HG03095 (cell line): Measurements from ENCODE around the gene LONRF2.
"Not testable (repeated sequence)": the region's sequence is repeated elsewhere in the genome, so short reads cannot be mapped to it uniquely, and the experiment has no call there.

Experiments
- ATAC-seq: cut with Tn5 transposase; IDR thresholded peaks from one replicate; pipeline ENCODE4 v1.9.1; 2021; ENCODE audit warnings: moderate library complexity; ENCODE audit not compliant: unreplicated experiment

Gene LONRF2

DNA sequence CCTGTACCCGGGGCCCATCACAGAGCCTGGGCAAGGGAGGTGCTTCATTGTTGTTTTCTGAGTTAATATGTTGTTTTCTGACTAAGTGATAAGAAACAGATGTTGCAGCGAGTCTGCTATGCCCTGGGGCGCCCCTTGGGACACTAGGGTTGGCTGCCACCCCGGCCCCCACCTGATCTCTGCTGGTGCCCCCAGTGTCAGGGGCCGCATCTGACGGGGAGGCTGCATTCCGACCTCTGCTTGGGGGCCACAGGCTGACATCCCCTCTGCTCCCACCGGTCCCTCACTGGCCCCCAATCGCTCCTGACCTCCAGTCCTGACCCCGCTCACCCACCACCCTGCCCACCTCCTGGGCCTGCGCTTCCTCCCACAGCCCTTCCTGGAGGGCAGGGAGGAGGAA lies 65.9 kb downstream of the LONRF2 start:
- ATAC-seq, result no peak

DNA sequence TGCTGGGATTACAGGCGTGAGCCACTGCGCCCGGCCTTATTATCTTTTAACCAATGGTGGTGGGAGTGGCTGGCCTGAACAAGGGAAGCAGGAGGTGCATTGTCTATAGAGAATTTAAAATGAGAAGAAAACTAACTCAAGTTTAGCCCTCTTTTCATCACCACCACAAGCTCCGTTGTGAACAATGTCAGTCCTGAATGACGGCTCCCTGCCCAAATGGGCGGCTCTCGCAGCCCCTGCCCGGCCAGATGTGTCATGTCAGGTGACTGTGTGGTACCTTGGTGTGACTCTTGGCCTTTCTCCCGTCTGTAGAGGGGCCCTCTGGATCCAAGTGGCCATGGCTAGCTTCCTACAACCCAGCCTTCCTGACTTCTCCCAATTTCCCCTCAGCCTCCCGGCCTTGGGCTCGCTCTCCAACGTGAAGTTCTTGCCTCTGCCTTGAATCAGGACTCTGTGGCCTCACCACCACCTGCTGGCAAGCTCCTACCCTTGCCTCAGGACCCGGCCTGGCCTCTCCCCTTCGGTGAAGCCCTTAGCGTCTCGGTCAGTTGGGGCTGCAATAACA lies 67.6 kb downstream of the LONRF2 start:
- ATAC-seq, result no peak

DNA sequence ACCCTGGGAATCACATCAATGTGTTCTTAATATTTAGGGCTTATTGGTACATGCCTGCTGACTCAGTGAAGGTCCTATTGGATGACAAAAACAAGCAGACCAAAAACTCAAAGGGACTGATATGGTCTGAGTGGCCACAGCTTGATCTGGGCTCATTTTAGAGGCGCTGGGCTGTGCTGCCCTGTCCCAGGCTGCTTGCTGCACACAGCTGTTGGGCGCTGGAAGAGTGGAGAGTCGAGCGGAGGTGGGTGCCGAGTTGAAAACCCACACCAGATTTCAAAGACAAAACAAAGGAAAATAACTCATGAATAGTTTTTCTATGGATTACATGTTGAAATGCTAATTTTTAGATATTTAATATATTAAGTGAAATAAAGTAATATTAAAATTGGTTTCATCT lies 68.5 kb downstream of the LONRF2 start:
- no peak for ATAC-seq

DNA sequence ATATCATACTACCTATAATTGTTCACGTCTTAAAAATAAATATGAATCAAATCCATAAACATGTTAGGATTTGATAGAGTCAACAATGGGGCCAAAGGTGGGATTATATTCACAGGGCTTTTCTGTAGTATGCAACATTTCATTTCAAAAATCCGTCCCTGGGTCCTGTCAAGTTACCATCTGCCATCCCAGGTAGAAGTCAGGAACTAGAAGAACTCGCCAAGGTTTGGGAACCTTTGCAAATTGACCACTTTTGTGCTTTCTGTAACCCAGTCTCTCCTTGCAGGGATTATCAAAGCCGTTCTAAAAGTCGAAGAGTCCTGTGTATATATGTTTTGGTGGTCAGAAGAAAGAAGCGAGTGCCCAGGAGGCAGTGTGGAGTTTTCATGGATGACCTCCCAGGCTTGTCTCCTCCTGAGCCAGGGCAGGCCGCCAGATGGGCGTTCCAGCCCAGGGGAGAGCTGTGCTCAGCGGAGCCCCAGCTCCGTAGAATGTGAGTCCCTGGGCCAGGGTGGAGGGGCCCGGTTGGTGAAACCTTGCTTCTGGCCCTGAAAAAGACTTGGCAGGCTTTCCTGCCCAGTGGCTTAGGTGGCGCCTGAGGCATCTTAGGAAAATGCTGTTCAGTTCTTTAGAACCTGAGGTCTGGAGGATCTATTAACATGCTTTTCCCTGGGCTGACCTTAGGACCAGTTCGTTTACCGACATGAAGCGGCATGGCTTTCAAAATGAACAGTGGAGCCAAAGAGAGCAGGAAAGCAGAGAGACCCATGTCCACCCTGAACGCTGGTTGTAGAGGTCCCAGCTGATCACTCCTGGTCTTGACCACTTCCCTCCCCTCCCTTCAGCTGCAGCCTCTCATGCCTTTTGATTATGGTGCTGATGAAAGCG lies 69.2 kb downstream of the LONRF2 start:
- ATAC-seq, result no peak

DNA sequence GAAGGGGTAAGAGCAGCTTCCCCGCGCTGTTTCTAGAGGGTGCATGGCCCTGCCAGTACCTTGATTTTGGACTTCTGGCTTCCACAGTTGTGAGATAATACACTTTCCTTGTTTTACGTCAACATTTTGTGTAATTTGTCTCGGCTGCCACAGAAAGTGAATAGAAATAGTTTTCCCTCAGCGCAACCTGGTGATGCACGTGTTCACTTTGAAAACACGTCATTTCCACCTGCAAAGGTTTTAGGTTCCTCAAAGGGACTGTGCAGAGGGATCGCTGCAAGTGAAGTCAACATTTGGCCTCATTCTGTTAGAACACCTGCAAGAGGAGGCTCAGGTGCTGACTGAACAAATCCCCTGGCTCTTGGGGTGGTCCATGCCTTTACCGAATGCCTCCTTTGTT lies 71.7 kb downstream of the LONRF2 start:
- no peak for ATAC-seq

DNA sequence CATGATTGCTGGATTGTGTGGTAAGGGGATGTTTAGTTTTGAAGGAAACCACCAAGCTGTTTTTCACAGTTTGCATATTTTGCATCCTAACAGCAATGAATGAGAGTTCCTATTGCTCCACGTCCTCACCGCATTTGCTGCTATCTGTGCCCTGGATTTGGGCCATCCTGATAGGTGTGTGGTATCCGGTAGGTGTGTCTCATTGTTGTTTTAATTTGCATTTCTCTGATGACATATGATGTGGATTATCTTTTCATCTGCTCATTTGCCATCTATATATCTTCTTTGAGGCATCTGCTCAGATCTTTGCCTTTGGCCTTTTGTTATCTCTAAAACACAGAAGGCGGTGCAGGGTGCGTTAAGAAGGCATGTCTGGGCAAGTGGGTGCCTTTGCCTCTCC lies 73.3 kb downstream of the LONRF2 start:
- ATAC-seq, result no peak

DNA sequence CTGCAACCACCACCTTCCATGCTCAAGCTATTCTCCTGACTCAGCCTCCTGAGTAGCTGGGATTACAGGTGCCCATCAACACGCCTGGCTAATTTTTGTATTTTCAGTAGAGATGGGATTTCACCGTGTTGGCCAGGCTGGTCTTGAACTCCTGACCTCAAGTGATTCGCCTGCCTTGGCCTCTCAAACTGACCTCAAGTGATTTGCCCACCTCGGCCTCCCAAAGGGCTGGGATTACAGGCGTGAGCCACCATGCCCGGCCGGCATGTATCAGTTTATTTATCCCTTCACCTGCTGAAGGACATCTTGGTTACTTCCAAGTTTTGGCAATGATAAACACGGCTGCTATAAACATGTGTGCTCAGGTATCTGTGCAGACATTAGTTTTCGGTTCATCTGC lies 73.7 kb downstream of the LONRF2 start:
- not testable (repeated sequence) for ATAC-seq

DNA sequence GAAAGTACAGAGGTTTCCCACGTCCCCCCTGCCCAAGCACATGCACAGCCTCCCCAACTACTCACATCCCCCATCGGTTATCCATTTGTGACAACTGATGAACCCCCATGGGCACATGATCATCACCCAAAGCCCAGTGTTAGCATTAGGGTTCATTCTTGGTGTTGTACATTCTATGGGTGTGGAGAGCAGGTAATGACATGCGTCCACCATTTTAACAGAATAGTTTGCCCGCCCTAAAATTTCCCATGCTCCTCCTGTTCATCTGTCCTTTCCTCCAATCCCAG lies 74.3 kb downstream of the LONRF2 start:
- no peak for ATAC-seq

DNA sequence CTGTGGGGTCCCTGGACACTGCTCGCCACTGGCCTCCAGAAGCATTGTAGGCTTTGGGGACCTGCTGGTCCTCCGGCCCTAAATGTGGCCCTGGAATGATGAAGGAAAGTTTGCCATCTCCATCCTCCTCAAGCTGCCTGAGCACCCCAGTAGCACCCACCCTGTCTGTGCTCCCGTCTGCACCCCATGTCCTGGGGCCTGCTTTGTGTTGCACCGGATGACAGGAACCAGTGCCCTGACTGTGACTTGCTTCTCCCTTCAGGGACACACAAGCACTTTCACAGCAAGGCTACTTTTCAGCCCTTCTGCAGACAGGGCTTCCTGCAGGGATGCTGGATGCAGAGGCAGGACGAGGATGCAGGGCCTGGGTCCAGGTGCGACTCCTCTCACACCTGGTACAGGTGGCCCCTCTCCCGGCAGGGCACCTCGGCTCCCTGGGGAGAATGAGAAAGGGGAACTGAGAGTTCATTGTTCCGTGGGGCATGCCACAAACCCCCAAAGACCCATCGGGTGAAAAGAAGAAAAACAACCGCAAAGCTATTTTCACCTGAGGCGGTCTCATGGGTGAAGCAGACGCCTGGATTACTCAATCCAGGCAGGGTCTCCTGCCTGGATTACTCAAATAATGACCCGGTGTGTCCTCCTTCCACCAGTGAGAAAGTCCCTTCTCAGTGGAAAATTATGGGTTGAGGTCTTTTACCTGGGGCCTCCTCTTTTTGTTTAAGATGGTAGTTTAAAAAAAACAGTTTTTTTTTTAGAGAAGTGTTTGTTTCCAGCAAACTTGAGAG lies 74.9 kb downstream of the LONRF2 start:
- ATAC-seq, result peak; percentile 58

DNA sequence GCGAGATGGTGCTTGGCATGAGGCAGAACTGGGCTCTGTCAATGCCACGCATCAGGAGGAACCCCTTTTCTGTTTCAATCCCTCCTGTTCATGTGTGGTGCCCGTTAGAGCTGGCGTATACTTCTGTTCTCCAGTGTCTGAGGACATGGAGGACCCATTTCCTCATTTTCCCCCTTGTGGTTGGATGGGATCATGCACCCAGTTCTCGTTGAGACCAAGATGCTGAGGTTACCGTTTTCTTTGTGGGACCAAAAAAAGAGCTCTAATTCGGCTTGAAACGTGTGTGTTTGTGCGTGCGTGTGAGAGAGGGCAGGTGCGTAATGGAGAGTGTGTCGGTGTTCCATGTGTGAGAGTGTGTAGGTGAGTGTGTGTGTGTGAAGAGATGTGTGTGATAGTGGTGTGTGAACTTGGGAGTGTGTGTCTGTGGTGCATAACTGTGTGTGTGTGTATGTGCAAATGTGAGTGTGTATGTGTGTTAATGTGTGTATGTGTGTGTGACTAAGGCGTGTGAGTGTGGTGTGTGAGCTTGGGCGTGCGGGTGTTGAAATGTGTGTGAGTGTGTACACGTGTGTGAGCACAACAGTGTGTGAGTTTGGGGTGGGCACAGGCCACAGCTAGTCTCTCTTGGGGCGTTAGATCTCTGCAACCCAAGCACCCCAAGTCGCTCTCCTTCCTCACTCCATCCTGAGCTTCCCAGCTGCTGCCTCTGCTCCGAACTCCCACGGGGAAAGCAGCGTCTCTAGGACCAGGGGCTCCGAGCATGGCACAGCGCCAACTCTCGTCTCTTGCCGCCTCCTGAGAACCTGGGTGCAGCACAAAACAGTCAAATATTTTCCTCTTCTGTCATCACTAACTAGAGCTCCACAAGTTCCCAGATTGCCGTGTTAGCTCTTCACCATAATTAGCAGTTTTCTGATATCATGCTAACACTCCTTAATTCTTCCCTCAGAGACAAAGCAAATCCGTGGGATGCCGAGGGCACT lies 75.8 kb downstream of the LONRF2 start:
- ATAC-seq, result no peak

DNA sequence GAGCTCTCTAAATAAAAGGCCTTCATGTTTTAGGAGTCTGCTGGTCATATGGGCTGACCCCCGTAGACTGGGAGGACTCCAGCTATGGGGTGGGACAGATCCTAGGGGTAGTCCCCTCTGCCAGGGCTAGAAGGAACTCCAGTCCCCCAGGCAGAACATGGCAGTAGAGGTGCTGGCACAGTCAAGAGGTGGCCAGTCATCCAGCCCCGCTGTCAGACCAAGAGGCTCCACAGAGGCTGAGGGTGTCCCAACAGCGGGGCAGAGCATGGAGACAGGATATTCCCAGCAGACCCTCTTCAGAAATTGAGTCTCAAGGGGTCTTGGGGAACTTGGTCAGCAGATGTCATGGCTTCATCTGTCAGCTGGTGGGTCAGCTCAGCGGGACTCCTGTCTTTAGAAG lies 76.6 kb downstream of the LONRF2 start:
- ATAC-seq, result no peak

DNA sequence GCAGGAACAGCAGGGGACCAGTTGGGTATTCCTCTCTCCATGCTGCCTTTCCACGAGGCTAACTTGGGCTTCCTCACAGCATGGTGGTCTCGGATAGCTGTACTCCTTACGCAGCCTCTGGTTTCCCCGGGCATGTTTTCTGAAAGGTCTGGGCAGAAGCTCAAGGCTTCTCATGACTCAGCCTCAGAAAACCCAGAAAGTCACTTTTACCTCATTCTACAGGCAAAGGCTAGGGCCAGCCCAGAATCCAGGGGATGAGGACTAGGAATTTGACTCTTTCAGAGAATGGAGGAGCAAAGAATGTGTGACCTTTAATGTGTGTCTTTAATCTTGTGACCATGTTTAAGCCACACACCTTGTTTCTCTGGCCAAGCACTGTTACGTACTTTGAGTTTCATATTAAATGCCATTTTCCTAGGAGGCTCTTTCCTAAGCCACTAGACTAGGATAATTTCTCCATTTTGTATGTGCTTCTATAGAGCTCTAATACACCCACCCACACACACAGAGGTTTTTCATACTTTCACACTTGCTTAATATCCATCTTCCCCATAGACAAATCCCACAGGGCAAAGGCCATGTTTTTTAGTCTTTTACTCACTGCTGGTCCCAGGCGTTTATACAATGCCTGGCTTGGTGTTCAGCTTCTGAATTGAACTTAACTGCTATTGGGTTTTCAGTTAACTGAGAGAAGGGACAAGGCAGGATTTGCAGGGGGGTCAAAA lies 77.3 kb downstream of the LONRF2 start:
- ATAC-seq, result no peak

DNA sequence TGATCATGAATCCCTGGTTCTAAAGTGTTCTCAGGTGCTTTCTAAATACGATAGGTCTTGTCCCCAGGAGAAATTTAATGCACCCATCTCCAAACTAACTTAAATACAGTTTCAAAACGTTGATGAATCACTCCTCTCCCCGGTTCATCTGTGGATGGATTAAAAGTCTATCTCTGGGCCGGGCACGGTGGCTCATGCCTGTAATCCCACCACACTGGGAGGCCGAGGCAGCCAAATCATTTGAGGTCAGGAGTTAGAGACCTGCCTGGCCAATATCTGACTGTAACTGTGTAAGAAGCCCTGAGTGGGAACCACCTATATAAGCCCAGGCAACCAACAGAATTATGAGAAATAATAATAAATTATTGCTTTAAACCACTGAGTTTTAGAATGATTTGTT lies 78.7 kb downstream of the LONRF2 start:
- ATAC-seq, result no peak

DNA sequence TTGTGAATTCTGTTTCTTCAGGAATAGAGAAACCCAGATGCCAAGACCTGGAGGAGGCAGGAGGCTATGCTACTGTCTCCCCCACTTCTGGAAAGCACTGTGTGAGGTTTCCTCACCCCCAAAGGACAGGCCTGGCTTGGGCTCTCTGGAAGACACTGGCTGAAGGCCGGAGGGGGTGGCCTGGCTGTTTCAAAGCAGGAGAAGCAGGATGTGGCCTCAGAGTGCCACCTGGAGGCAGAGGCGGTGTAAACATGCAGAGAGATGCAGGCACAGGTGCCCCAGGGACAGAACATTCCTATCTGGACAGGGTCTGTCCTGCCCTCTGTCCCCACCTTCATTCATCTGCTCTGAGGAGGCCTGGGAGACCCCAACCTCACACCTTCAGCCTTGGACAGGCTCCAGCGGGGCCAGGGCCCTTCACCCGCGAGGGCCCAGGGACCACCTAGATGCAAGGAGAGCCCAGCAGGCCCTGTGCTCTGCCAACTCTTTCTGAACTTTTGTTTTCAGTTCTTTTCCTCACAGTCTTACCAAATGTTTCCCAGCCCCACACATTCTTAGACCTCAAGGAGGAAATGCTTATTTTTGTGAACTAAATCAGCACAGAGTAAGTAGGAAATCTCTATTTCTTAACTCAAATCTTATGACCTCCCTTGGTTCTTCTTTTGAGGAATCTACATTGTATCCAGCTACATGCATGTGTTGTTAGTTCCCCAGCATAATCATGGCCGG lies 79.2 kb downstream of the LONRF2 start:
- no peak for ATAC-seq

DNA sequence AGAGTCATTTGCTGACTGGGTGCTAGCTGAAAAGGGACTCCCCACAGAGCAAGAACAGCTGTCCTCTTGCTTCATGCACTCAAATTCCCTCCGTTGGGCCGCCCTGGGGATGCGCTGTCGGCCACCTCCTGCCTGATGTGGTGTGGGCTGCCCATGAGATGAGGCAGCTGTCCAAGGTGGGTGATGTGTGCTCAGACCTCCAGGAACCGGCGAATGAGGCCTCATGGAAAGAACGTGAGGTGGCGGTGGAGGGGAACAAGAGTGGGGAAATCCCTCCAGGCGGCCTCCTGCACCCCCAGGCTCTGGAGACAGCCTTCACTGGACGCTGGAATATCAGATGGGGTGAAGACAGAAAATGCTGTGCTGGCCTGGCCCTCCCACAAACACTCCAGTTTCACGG lies 79.8 kb downstream of the LONRF2 start:
- no peak for ATAC-seq

DNA sequence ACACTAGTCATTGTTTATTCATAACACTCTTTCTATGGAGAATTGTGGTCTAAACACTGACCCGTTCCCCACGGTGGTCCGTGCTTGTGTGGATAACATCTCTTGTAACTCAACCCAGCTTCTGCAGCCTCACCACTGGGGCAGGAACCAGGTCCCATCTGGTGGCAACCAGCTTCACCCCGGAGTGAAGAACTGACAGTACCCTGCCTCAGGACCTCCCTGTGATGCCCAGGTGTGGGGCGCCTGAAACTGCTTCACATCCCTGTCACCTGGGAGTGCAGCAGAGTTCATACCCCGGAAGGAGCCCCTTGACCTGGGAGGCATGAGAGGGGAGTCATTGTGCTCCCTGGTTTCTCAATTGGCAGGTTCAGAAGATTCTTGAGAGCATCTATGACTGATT lies 81.1 kb downstream of the LONRF2 start:
- no peak for ATAC-seq

DNA sequence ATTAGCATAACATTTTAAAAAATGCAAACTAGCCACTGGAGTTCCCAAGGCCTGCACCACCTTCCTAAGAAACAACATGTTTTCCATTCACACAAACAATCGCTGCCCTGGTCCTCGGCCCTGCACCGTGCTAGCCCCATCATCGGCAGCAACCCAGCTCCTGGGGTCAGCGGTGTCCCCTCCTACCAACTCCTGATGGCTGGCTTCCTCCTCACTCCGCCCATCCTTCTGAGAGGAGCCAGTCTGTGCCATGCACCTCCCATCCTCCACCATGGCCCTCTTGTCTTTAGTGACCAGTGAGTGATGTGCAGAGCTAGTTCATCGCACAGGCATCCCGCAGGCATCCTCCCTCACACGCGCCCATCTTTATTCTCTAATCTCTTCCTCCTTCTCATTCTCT lies 81.9 kb downstream of the LONRF2 start:
- no peak for ATAC-seq

DNA sequence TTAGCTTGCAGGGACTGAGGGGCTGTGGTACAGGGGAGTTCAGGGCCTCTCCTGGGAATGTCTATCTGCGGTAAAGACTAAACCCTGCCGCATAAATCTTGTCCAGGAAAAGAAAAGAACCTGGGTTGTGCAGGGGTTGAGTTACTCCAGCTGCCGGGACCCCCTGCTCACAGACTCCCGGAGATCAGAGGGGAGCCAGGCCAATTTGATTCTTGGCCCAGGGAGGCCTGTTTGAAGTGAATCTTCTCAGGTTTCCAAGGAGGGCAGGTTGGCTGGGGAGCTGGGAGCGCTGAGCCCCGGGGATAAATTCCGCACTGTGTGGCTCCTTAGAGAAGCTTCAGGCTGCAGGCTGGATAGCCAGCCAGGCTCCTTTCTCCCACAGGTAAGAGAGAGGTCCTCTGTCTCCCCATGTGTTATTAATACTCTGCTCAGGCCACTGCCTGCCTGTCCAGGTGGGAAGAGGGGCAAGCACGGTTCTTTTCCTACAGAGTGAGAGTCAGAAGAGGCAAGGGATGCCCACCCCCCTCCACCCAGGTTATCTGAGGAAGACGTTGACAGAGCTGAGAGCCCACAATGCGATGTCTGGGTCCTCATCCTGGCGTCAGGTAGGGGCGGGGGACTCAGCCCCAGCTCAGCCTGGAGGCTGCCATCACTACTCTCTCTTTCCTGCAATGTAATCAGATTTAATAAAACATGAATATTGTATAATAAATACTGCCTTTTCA lies 82.7 kb downstream of the LONRF2 start:
- no peak for ATAC-seq

DNA sequence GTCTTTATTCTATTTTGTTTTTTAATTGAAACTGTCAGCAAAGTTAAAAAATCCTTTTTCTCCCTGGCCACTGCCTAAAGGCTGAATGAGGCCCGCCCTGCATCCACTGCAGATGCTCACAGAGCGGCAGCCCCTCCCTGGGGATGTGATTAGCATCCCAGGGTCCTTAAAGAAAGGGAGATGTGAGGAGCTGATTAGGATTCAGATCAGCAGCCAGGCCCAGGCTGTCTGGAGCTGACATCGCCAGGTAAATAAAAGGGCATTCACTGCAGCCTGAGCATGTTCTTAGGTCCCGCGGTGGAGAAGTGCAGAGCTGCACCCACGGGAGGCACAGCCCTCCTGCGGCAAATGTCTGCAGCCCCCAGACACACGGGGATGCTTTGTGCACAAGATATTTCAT lies 83.8 kb downstream of the LONRF2 start:
- ATAC-seq, result no peak
